H9 (cell line): Measurements from ENCODE around the gene ASB8. TPM values are rescaled to one million over a fixed set of nuclear protein-coding genes. Genes with fewer than 3 reads are reported as not detected.

ENCODE experiments used
- DNase-seq: peaks from one replicate; pipeline ENCODE4 v3.0.0-alpha.2; 2017
- H2AFZ ChIP-seq: one replicate; pipeline ENCODE4 v1.6.1; 2013; ENCODE audit warnings: mild to moderate bottlenecking, low read length, control low read depth, moderate library complexity
- H2AK5ac ChIP-seq: 2 replicates; pipeline ENCODE4 v1.6.1; 2013; ENCODE audit warnings: low read length, control low read depth, mixed read lengths; ENCODE audit not compliant: insufficient read length
- H2BK120ac ChIP-seq: one replicate; pipeline ENCODE4 v1.6.1; 2013; ENCODE audit warnings: low read depth, mild to moderate bottlenecking, low read length, control low read depth, inconsistent platforms; ENCODE audit not compliant: poor library complexity, severe bottlenecking
- H2BK12ac ChIP-seq: 2 replicates; pipeline ENCODE4 v1.6.1; 2013; ENCODE audit warnings: low read length, control low read depth, mixed read lengths, low read depth; ENCODE audit not compliant: insufficient read length
- H2BK15ac ChIP-seq: 2 replicates; pipeline ENCODE4 v1.6.1; 2013; ENCODE audit warnings: low read depth, low read length, control low read depth
- H2BK20ac ChIP-seq: one replicate; pipeline ENCODE4 v1.6.1; 2013; ENCODE audit warnings: low read depth, mild to moderate bottlenecking, low read length, control low read depth, inconsistent platforms; ENCODE audit not compliant: poor library complexity, severe bottlenecking
- H2BK5ac ChIP-seq: 2 replicates; pipeline ENCODE4 v1.6.1; 2013; ENCODE audit warnings: low read length, control low read depth, mixed read lengths; ENCODE audit not compliant: insufficient read length
- H3K14ac ChIP-seq: 2 replicates; pipeline ENCODE4 v1.6.1; 2013; ENCODE audit warnings: low read length, control low read depth; ENCODE audit not compliant: insufficient read depth
- H3K18ac ChIP-seq: 2 replicates; pipeline ENCODE4 v1.6.1; 2013; ENCODE audit warnings: low read depth, mild to moderate bottlenecking, mixed read lengths, low read length, control low read depth; ENCODE audit not compliant: insufficient read length
- H3K23ac ChIP-seq: 2 replicates; pipeline ENCODE4 v1.6.1; 2013; ENCODE audit warnings: low read length, control low read depth, mixed read lengths, low read depth; ENCODE audit not compliant: insufficient read length
- H3K23me2 ChIP-seq: 2 replicates; pipeline ENCODE4 v1.6.1; 2013; ENCODE audit warnings: low read depth, mild to moderate bottlenecking, mixed read lengths, low read length, control low read depth; ENCODE audit not compliant: insufficient read length, poor library complexity, severe bottlenecking
- H3K27ac ChIP-seq: 2 replicates; pipeline ENCODE4 v1.5.1; 2013; ENCODE audit warnings: low read length, control low read depth, mixed read lengths, low read depth; ENCODE audit not compliant: insufficient read length
- H3K27me3 ChIP-seq: 2 replicates; pipeline ENCODE4 v1.6.1; 2013; ENCODE audit warnings: low read length, control low read depth, inconsistent platforms; ENCODE audit not compliant: insufficient read depth
- H3K4ac ChIP-seq: 2 replicates; pipeline ENCODE4 v1.6.1; 2013; ENCODE audit warnings: low read depth, mild to moderate bottlenecking, control low read depth, inconsistent platforms, low read length, moderate library complexity
- H3K4me1 ChIP-seq: 2 replicates; pipeline ENCODE4 v1.6.1; 2013; ENCODE audit warnings: low read length, control low read depth, inconsistent platforms; ENCODE audit not compliant: insufficient read depth
- H3K4me2 ChIP-seq: 2 replicates; pipeline ENCODE4 v1.6.1; 2013; ENCODE audit warnings: low read length, control low read depth, mixed read lengths; ENCODE audit not compliant: insufficient read length, insufficient read depth
- H3K56ac ChIP-seq: 2 replicates; pipeline ENCODE4 v1.6.1; 2013; ENCODE audit warnings: low read depth, mild to moderate bottlenecking, mixed read lengths, low read length, control low read depth; ENCODE audit not compliant: insufficient read length
- H3K79me1 ChIP-seq: 2 replicates; pipeline ENCODE4 v1.6.1; 2013; ENCODE audit warnings: low read depth, mild to moderate bottlenecking, moderate library complexity, low read length, control low read depth, inconsistent platforms; ENCODE audit not compliant: insufficient read depth, poor library complexity, severe bottlenecking
- H3K79me2 ChIP-seq: 2 replicates; pipeline ENCODE4 v1.6.1; 2013; ENCODE audit warnings: low read length, control low read depth, inconsistent platforms; ENCODE audit not compliant: insufficient read depth
- H3K9ac ChIP-seq: 2 replicates; pipeline ENCODE4 v1.6.1; 2013; ENCODE audit warnings: low read length, control low read depth, mixed read lengths; ENCODE audit not compliant: insufficient read length; ENCODE audit errors: extremely low read depth
- H3K9me3 ChIP-seq: one replicate; pipeline ENCODE4 v1.6.1; 2013; ENCODE audit warnings: low read depth, low read length, inconsistent platforms; ENCODE audit not compliant: control insufficient read depth
- H3T11ph ChIP-seq: one replicate; pipeline ENCODE4 v1.6.1; 2013; ENCODE audit warnings: mild to moderate bottlenecking, low read length, control low read depth, inconsistent platforms
- H4K20me1 ChIP-seq: one replicate; pipeline ENCODE4 v1.6.1; 2013; ENCODE audit not compliant: control insufficient read depth, insufficient read length, insufficient read depth
- H4K5ac ChIP-seq: 2 replicates; pipeline ENCODE4 v1.6.1; 2013; ENCODE audit warnings: low read depth, mild to moderate bottlenecking, mixed read lengths, low read length, control low read depth; ENCODE audit not compliant: insufficient read length
- H4K8ac ChIP-seq: replicated peaks from 2 replicates; pipeline ENCODE4 v1.6.1; 2013; ENCODE audit warnings: low read length, control low read depth, mixed read lengths, low read depth; ENCODE audit not compliant: insufficient read length
- H4K91ac ChIP-seq: 2 replicates; pipeline ENCODE4 v1.6.1; 2013; ENCODE audit warnings: low read depth, mild to moderate bottlenecking, moderate library complexity, mixed read lengths, low read length, control low read depth; ENCODE audit not compliant: insufficient read length
- H3K27ac Mint-ChIP-seq, 3 experiments: 2 replicates in 2 of 3; 3 replicates in 1 of 3; pipeline ENCODE4 v1.8.0; 2020 to 2021; ENCODE audit warnings: mixed read lengths in 3 of 3, mild to moderate bottlenecking in 1 of 3, moderate library complexity in 1 of 3
- H3K27me3 Mint-ChIP-seq: 2 replicates; pipeline ENCODE4 v1.8.0; 2021; ENCODE audit warnings: low read depth, mild to moderate bottlenecking, moderate library complexity, mixed read lengths
- H3K36me3 Mint-ChIP-seq, 3 experiments: 2 replicates in 2 of 3; 3 replicates in 1 of 3; pipeline ENCODE4 v1.8.0; 2020 to 2021; ENCODE audit warnings: low read depth in 3 of 3, mixed read lengths in 3 of 3; ENCODE audit not compliant: insufficient read depth in 1 of 3
- H3K4me1 Mint-ChIP-seq, 2 experiments: 2 replicates each; pipeline ENCODE4 v1.8.0; 2020; ENCODE audit warnings: mixed read lengths in 2 of 2
- H3K4me3 Mint-ChIP-seq, 2 experiments: 2 replicates in 1 of 2; 3 replicates in 1 of 2; pipeline ENCODE4 v1.8.0; 2020 to 2021; ENCODE audit warnings: mild to moderate bottlenecking in 2 of 2, mixed read lengths in 2 of 2, moderate library complexity in 1 of 2
- H3K9me3 Mint-ChIP-seq, 2 experiments: 2 replicates in 1 of 2; 3 replicates in 1 of 2; pipeline ENCODE4 v1.8.0; 2020; ENCODE audit warnings: mild to moderate bottlenecking in 2 of 2, mixed read lengths in 2 of 2, moderate library complexity in 1 of 2
- CTCF ChIP-seq: fragments of 200-600 bp; sonication (generic); conservative IDR thresholded peaks from 3 replicates; pipeline ENCODE4 v1.8.0; 2021; ENCODE audit warnings: antibody characterized with exemption, mild to moderate bottlenecking
- WGBS: extraction: QIAGEN DNeasy Blood & Tissue Kit; methylation state at CpG from one replicate; pipeline ENCODE4 v1.1.7; 2013; ENCODE audit warnings: missing lambda C conversion rate, low lambda C conversion rate, mixed read lengths; ENCODE audit not compliant: insufficient read length; ENCODE audit errors: extremely low coverage; 5-methylcytosine and 5-hydroxymethylcytosine counted together
- total RNA-seq: library from RNA; stranded (reverse); gene quantifications from 2 replicates; pipeline ENCODE4 v1.2.1, GENCODE V29; 2021

Gene ASB8
- total RNA-seq, 1 experiment from 2014 or later: 10.9 TPM

- Histone ChIP-seq H3K4me2 (no peak overlapping the region), H3K27ac (no peak overlapping the region), H3K56ac (no peak overlapping the region), H4K5ac (no peak overlapping the region), H3K23me2 (peaks cover 7% of the 10 kb centered on the region), H3K9me3 (no peaks in the 10 kb centered on the region), H4K91ac (no peak overlapping the region), H2BK15ac (no peak overlapping the region), H2BK120ac (no peak overlapping the region), H3K79me1 (no peaks in the 10 kb centered on the region), H2BK5ac (no peak overlapping the region), H3K14ac (no peak overlapping the region), H3K9ac (no peak overlapping the region), H4K8ac (no peak overlapping the region), H3K4ac (no peak overlapping the region), H2AK5ac (no peak overlapping the region), H3T11ph (no peak overlapping the region), H3K4me1 (no peaks in the 10 kb centered on the region), H3K23ac (no peak overlapping the region), H2AFZ (no peak overlapping the region), H3K27me3 (peaks cover 4% of the 10 kb centered on the region; the same call in 1 of the 2 replicates), H2BK12ac (no peak overlapping the region), H4K20me1 (no peaks in the 10 kb centered on the region), H3K18ac (no peak overlapping the region), H2BK20ac (no peak overlapping the region), H3K79me2 (no peaks in the 10 kb centered on the region)
- no peak overlapping the region for H3K27ac Mint-ChIP-seq
- peaks cover 10 to 21% (median 11%) of the 10 kb centered on the region in 3 experiments; a peak in 6 of 7 replicates for H3K36me3 Mint-ChIP-seq
- peaks cover 72% of the 10 kb centered on the region for H3K27me3 Mint-ChIP-seq
- TF ChIP-seq CTCF: no peak
- H3K9me3 Mint-ChIP-seq: peaks cover 24 to 52% of the 10 kb centered on the region in 2 experiments
- H3K4me3 Mint-ChIP-seq: no peak overlapping the region
- peaks cover 9 to 13% of the 10 kb centered on the region in 2 experiments; a peak in 3 of 4 replicates for H3K4me1 Mint-ChIP-seq
- DNase-seq: no peak
- no CpG with 5 or more reads among the region's 3 CpGs for WGBS
Measured at GRCh38 chr12:48201516-48201915, 44.2 kb upstream of the ASB8 start.
